SIG-M5 (cell line): Measurements from ENCODE around the gene HECTD2.
"Not testable (repeated sequence)": the region's sequence is repeated elsewhere in the genome, so short reads cannot be mapped to it uniquely, and the experiment has no call there.

Experiments used
- DNase-seq: peaks from one replicate; lab custom pipeline; 2025; lab: John Stamatoyannopoulos, UW

Gene HECTD2

DNA sequence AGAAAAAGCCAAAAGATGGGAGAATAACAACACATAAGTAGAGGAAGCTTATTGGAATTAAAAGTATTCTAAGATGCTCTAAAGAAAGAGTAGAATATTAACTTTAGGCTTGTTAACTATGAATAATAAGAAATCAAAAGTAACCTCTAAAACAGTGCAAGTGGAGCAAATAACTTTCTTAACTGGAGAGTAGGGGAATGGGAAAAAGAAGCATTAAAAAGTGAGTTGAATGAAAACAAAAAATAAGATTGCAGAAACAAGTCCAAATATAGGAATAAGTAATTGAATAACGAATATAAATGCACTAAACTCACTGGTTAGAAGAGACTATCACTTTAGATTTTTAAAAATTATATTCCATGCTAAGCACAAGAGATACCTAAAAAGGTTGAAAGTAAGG is 63.9 kb downstream of the HECTD2 start:
- no peak for DNase-seq

DNA sequence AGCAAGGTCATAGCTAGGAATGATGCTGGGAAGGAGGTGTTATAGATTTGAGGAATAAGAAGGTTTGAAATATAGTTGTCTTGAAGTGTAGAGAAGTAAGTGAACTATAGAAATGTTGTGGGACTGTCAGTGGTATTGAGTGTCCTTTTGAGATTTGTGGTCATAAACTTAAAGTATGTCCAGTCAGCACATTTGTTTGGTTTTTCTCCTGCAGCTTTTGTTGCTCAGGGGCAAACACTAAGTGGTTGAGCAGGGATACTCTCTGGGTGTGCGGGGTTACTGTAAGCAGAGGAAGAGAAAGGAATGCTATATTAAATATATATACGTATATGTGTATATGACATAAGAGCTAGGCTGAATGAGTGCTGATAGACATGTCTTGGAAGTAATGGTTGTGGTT is 67.1 kb downstream of the HECTD2 start:
- DNase-seq: no peak

DNA sequence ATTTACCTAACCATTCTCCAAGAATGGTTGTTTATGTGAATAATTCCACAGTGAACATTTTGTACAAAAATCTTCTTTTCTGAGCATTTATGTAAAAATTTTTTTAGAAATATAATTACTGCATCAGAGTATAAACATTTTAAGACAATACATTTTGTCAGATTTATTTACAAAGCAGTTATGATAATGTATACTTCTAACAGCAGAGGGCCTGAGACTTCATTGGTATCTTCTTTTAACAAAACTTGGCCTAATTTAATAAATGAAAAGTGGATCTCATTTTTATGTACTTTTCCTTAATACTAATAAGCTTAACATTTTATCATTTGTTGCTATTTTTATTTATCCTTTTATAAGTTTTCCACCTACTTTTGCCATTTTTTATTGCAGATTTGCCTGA is 69.4 kb downstream of the HECTD2 start:
- no peak for DNase-seq

DNA sequence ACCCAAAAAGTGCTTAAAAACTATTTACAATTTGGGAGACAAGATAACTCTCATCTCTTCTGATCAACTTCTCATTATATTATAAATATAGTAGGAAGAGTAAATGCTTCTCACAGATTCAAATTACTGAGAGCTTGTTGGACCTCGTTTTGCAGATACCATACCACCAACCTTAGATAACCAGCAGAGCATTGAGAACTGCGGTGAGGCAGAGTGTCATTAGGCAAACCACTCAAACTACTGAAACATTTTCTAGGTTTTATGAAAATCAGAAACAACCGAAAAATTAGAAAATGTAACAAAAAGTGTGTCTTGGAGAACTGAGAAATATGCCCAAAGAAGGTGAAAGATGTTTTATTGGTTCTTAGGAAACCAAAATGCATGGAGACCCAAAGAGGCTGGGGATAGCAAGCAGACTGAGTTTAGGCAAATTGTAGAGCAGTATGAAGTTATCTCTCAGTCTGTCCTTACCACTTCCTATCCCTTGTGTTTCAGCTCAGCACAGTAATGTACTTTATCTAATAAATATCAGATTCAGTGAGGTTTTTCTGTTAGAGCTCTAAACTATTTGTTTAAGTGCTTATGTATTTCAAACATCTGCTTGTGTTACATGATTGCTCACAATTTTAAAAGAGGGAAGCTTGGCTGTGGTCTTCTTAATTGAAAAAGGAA is 77.9 kb downstream of the HECTD2 start:
- no peak for DNase-seq

DNA sequence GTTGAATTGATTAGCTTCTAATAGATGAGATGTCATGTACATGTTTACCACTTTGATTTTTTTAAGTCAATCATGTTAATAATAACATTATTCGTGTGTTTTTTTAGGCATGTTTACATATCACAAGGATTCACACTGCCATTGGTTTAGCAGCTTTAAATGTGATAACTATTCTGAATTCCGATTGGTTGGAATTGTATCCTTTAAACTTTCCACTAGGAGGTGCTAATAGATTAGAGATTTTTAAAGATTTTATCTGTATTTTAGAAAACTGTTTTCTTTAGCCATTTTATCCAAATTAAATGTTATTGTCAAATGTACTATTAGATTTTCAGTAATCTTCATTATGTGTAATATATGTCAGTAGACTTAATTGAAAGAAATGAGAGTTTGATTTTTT is 83.2 kb downstream of the HECTD2 start:
- no peak for DNase-seq

DNA sequence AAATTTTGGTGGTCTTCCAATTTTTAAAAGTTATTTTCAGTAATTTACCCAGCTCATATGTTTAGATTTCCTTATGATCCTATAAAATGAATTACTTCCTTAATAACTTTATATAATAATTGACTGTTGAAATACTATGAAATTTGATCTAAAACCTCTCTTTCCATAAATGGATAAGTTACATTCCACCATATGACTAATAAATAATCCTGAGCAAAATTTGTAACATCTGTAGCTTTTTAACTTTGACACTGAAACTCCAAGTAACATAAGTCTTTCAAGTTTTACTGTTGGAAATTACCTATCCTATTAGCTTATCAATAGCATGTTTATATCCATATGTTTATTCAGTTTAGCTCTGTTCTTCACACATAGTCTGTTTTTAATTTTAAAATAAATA is 85.3 kb downstream of the HECTD2 start:
- no peak for DNase-seq

DNA sequence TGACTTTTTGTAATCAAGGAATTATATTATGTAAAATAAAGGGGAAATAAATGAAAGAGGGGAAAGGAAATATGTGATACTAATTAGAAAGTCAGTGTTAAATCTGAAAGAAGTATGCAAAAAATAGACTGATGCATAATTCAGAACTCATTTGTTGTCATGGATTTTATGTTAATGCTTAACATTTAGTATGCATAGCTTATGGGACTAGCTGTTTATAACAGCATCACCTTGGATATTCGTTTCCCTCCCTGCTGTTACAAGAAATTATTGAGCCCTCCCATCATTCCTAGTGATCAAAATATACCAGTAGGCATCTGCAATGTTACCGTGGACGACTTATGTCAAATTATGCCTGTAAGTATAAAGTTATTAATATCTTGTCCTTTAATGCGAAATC is 85.9 kb downstream of the HECTD2 start:
- DNase-seq: no peak

DNA sequence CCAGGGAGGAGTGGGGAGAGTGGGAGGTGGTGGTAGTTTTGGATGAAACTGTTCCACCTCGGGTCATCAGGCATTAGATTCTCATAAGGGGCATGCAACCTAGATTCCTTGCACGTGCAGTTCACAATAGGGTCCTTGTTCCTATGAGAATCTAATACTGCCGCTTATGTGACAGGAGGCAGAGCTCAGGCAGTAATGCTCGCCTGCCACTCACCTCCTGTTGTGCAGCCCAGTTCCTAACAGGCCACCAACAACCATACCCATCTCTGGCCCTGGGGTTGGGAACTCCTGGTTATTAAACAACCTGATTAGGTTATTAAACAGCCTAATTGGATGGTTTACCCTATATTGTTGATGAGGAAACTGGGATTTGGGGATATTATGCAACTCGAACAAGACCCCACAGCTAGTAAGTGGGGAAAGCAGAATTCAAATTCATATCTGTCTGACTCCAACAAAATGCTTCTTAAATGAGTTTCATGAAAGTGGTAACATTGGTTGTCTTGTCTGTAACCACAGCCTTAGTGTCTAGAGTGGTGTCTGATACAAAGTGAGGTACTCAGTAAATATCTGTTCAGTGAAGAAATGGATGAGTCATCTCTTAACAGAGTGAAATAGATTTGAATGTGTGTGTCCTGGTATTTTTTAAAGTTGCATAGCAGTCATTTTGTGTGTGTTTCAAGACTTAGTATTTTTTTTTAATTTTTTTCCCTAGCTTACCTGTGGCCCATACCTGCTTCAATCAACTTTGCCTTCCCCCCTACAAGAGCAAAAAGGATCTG is 101.6 kb downstream of the HECTD2 start:
- no peak for DNase-seq

DNA sequence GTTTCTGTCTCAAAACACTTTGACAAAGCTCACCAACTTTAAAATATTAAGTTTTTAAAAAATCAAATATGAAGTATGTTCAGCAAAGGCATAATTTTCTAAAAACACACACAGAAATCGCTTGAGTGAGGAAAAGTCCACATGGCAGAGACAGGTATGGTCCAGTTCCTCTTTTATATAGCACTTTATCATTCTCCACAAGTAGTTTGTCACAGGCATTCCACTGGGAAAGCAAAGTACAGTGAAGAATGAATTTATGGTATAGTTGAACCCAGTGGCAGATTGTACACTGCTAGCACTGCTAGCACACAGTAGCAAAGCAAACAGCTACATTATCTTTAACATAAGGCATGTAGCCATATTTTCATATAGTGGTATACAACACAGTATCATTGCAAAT is 102.3 kb downstream of the HECTD2 start:
- no peak for DNase-seq

DNA sequence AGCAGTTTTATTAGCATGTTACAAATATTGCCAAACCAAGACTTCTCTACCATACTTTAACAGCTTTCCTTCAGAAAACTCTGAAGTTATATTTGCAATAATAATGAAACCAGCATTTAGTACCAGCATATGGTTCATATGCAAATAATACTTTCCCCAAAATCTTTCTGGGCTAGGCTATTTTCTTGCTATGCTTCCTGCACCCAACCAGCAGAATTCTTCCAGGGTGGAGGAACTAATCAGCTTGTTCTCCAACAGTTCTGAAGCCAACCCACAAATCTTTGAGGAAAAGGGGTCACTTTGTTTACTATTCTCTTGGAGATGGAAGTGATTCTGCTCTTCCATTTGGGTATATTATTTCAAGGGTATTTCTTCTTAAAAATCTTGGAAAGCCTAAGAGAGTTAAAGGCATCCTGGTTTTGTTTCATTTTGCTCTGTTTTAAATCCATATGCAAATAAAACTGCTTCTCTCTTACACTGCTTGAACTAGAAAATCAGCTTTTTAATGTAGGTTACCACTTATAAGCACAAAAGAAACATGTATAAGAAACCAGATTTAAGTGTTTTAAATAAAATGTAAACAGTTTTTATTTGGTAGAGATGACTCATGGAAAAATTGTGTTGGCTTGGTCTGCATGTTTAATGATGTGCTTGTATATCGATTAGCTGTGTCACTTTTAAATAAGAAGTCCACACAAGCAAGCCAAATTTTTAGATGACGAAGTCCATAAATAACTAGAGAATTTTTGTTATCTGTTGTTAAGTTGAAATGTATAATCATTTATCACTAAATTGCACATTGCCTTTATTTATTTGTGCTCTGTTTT is 103.7 kb downstream of the HECTD2 start:
- DNase-seq: no peak

DNA sequence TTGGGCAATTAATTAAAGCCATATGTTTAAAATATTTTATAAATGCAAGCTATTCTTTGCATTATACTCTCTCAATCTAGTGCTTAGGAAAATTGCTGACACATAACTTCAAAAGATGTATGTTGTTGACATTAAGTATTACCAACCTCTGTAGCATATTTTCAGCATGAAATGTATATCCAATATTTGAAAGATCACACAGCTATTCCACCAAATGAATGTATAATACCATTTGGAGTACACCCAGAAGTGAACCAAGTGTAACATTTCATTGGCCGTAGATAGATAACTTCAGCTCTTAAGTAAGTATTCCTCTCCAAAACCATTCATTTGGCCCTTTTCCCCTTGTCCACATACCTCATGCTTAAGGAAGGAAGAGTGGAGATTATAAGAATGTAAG is 104.6 kb downstream of the HECTD2 start:
- DNase-seq: no peak

DNA sequence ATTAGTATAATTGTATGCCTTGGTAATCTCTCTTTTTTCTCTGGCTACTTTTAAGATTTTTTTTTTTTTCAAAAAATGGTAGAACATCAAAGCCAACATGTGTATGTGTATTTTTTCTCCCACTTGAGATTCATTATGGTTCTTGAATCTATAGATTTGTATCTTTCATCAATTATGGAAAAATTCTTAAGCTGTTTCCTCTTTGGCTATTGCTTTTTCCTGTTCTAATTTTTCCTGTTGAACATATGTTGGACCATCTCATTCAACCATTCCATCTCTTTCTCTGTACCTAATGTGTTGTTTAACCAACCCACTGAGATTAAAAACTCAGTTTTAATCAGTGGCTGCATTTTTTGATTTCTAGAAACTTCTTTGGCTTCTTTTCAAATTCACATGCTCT is 107.2 kb downstream of the HECTD2 start:
- no peak for DNase-seq

DNA sequence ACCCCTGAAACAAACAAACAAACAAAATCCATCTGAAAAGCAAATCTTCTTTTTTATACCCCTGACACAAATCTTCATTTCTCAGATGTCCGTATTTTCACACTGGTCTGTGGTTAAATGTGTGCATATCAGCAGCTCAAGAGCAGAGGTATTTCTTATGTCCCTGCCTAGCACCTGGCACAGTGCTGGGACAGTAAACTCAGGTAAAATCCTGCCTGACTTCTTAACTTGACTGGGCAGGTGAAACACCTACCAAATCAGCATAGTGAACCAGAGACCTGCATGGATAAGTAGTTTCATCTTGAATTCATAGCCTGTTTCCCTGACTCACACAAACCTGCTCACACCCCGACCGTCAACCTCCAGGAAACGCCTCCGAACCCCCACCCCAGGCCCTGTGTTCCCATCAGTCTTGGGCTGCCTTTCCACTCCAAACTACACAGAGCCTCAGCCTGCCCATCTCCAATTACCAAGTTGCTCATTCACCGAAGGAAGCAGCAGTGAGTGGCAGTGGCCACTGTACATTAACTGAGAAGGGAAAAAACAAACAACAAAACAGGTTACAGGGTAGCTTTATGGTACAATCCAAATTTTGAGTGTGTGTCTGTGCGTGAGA is 109.9 kb downstream of the HECTD2 start:
- DNase-seq: no peak

DNA sequence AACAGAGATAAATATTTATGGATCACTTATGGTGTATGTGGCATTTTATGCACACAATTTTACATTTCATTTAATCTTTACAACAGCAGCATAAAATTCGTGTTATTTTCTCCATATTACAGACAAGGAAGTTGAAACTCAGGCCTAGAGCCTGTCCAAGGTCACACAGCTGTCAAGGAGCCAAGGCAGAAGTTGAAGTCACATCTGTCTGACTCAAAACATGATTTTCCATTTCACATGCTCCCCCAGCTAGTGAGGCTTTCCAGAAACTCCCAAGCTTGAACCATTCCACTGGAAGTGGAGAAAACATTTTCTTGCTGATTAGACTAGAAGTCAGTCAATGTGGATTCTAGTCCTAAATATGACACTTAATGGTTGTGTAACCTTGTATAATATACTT is 110.5 kb downstream of the HECTD2 start:
- no peak for DNase-seq

DNA sequence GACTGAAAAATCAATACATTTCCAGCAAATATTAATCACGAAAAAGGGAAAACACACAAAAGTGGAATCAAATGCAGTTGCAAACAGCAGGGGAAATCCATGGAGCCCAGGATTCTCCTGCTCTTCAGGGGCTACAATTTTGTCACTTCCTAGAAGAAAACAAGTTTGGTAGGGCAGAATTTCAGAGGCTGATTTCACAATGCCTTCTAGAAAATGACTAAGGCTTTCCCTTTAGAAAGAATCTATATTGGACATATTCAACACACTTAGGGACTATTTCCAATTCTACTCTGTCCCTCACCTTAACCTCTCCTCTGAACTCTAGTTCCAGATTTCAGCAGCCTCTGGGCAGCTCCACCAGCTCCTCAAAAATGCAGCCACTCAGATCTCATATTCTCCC is 111.3 kb downstream of the HECTD2 start:
- peak; percentile 19 for DNase-seq

DNA sequence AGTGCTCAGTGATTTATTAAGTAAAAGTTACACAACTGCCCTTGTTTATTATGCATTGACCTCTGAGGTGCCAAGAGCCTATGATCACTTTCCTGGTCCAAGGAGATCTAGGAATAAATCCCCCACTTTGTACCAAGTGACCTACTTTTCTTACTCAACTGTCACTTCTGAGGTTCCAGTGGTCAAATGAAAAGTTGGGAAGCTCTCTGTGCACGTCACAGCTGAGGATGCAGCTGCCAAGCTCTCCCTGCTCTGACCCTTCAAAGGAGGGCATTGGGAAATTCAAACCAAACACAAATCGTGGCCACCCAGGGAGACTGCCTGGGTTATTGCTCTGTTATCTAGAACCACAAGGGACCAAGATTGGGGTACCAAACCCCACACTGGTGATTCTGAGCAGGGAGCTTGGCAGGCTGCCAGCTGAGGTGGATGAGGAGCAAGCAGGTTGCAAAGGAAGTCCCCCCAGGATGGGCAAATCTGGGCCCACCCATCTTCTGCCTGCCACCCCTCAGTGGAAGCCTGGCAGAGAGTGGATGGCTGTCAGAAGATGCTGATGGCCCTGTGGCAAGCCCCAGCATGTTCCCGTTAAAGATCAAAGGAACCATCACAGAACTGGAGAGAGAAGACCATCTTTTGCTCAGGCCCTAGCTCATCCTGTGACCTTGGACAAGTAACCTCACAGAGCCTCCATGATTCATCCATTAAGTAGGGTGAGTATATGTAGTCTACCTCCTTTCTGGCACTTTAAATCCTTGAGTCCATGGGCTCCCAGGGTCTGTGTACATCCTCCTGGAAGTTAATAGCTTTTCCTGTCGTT is 116.0 kb downstream of the HECTD2 start:
- no peak for DNase-seq

DNA sequence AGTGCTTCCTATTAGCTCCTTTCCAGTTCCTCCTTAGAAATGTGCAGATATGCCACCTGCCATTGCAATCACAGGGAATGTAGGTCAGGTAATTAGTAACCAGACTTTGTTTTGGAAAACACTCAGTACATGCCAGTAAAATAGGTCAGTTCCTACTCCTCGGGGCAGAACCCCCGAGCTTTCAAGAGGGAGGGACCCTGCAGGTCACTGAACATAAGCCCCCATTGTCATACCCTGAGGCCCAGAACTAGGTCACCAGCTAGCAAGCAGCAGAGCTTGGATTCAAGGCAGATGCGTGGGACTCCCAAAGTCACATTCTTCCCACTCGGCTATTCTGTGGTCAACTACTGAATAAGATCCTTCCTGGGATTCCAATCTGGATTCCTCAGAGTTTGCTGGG is 117.9 kb downstream of the HECTD2 start:
- no peak for DNase-seq

DNA sequence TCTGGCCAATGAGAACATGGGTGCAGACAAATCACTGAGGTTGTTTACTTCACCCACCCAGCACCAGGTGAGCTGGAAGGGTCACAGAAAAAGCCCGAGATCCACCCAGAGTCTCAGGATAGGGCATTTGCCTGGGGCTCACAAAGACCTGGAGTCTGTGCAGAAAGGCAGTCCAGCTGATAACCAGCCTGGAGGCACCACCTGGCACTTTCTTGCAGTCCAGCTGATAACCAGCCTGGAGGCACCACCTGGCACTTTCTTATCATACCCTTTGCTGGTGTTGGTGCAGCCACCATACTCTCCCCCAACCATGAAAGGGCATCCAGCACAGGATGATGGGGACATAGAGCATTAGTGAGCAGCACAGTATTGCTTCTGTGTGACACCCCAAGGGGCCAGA is 118.6 kb downstream of the HECTD2 start:
- no peak for DNase-seq

DNA sequence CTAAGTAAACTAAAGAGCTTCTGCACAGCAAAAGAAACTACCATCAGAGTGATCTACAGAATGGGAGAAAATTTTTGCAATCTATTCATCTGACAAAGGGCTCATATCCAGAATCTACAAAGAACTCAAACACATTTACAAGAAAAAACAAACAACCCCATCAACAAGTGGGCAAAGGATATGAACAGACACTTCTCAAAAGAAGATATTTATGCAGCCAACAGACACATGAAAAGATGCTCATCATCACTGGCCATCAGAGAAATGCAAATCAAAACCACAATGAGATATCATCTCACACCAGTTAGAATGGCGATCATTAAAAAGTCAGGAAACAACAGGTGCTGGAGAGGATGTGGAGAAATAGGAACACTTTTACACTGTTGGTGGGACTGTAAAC is 124.6 kb downstream of the HECTD2 start:
- DNase-seq: not testable (repeated sequence)

DNA sequence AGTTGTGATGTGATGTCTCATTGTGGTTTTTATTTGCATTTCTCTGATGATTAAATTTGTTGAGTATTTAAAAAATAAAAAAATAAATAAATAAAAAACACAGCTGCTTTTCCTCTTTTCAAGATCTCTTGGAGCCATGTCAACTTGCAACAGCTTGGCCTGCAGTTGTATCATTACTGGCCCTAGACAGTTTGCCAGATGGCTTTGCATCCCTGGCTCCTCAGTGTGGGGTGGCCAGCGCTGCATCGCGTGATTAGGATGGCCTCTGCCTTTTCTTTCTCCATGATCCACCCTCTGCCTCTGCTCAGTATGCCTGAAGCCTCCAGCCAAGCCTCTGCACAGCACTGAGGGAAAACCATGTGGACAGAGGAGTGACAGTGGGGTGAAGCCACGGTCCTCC is 126.0 kb downstream of the HECTD2 start:
- no peak for DNase-seq

DNA sequence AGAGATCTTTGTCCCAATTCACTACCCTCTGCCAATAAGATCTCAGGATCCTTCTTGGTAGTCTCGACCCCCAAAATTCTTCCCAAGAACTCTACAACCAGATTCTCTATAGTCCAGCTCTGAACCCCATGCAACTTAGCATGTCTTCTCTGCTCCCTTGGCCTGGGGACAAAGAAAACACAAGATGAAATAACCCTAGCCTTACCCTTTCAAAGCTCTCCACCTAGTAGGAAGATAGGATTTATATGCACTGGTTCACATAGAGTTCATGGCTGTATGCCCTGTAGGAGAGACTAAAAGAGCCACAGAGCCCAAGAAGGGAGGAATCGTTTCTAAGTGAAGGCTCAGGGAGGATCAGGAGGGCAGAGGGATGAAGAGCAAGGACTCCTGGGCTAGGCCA is 126.6 kb downstream of the HECTD2 start:
- no peak for DNase-seq
